Measurements from ENCODE around the gene PNPLA7. TPM values are rescaled to one million over a fixed set of nuclear protein-coding genes. Genes with fewer than 3 reads are reported as not detected.

The PNPLA7 gene
- total and polyA plus RNA-seq, 2 of the 4 experiments (the other 2 are of a cell fraction) = under 0.01 to 0.89 TPM

DNA sequence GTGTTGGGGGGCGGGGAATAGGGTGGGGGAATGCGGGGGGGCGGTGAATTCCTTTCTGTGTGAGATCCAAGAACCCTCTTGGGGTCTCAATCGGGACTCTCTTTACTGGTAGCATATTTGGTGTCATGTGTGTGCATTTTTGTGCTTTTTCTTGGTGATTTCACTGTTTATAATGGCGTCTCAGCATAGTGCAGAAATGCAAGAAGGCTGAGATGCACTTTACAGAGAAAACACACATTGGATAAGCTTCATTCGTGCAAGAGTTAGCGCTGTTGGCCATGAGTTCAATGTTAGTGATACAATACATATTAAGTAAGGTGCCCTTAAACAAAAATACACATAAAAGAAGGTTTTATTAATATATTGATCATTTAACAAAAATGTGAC is 108.3 kb downstream of the PNPLA7 start:
- dilution Hi-C loops (cut with HindIII; ENCODE audit: low sequenced_read_pairs, unreplicated experiment) (no loop called here), in situ Hi-C loops (cut with MboI; ENCODE audit: low sequenced_read_pairs) (no loop called here), intact Hi-C loops (cut with micrococcal nuclease) (no loop called here)
- Histone ChIP-seq H3K36me3 (ENCODE audit: control insufficient read depth, insufficient read depth, low read length) (no peaks in the 10 kb centered on the region), H3K79me1 (ENCODE audit: low read depth in 1 of 2, low read length in 2 of 2) (no peaks in the 10 kb centered on the region), H3K4ac (ENCODE audit: low read depth, low read length) (no peak overlapping the region), H3K27ac (ENCODE audit: insufficient read depth, low read length) (no peak overlapping the region), H3K9me3 (ENCODE audit: control insufficient read depth, insufficient read depth, low read length) (no peaks in the 10 kb centered on the region), H3K4me2 (ENCODE audit: low read depth, low read length) (peak overlapping the region; percentile 40; the same call in 1 of the 2 replicates), H2BK20ac (ENCODE audit: low read depth, low read length) (no peak overlapping the region), H4K91ac (ENCODE audit: insufficient read depth, low read depth, low read length) (no peak overlapping the region), H2AK5ac (ENCODE audit: low read depth, low read length) (no peak overlapping the region), H4K5ac (ENCODE audit: low read depth, low read length) (no peak overlapping the region), H2BK15ac (ENCODE audit: low read depth, low read length) (no peak overlapping the region), H2AFZ (replicated peaks; ENCODE audit: low read length, poor library complexity) (no peak overlapping the region), H3K4me3 (ENCODE audit: insufficient read depth, low read depth, low read length) (no peak overlapping the region), H3K4me1 (ENCODE audit: control insufficient read depth, insufficient read depth, low read length) (peaks cover 2% of the 10 kb centered on the region; the same call in 1 of the 2 replicates), H4K8ac (ENCODE audit: low read depth in 2 of 2, low read length in 2 of 2) (no peak overlapping the region), H3K14ac (replicated peaks; ENCODE audit: low read depth, low read length) (no peak overlapping the region), H4K20me1 (ENCODE audit: insufficient read depth, low read length) (peaks cover 4% of the 10 kb centered on the region; the same call in 1 of the 2 replicates), H3K23ac (ENCODE audit: low read depth, low read length) (no peak overlapping the region), H2AK9ac (replicated peaks; ENCODE audit: low read depth, low read length, poor library complexity) (no peak overlapping the region), H2BK5ac (ENCODE audit: low read depth, low read length, poor library complexity, severe bottlenecking) (no peak overlapping the region), H3K27me3 (ENCODE audit: control insufficient read depth, insufficient read depth, low read length) (peaks cover 3% of the 10 kb centered on the region; the same call in 1 of the 2 replicates), H3K56ac (ENCODE audit: extremely low read depth, insufficient read depth, low read length) (no peak overlapping the region), H2BK120ac (ENCODE audit: low read depth, low read length) (no peak overlapping the region), H3K18ac (ENCODE audit: low read depth, low read length) (no peak overlapping the region), H3K9me1 (ENCODE audit: insufficient read depth, low read length) (no peaks in the 10 kb centered on the region), H3K9ac (ENCODE audit: low read depth, low read length) (no peak overlapping the region)
- ATAC-seq (ENCODE audit: low read depth) (no peak; the same call in 1 of the 2 replicates), DNase-seq (no peak)
- POLR2A ChIA-PET (ENCODE audit: unreplicated experiment) = no interaction called here
- BruUV-seq (replicated peaks) = no TSS peak
- CTCF ChIA-PET = interaction anchor here (1.1 to 1.9 kb wide), 2 partner anchors 19 to 93 kb away, joined by 4 to 5 read pairs; partner anchors contain the start of genes EXD3 and NOXA1
- WGBS, 2 experiments (ENCODE audit: extremely low coverage in 2 of 2, insufficient read length in 1 of 2) = no CpG with 5 or more reads among the region's 7 CpGs
- TF ChIP-seq NFE2L2 (IDR thresholded peaks at IDR 0.05; ENCODE audit: low read depth, low read length) (no peak), FOS (IDR thresholded peaks at IDR 0.05; ENCODE audit: low read depth, low read length) (no peak), CEBPB (IDR thresholded peaks at IDR 0.05; ENCODE audit: low read depth, low read length) (no peak), ELK1 (IDR thresholded peaks at IDR 0.05; ENCODE audit: borderline replicate concordance, low read depth, low read length) (no peak), RAD21 (IDR thresholded peaks at IDR 0.05; ENCODE audit: low read length) (no peak)
- TF ChIP-seq, protein P1, sequence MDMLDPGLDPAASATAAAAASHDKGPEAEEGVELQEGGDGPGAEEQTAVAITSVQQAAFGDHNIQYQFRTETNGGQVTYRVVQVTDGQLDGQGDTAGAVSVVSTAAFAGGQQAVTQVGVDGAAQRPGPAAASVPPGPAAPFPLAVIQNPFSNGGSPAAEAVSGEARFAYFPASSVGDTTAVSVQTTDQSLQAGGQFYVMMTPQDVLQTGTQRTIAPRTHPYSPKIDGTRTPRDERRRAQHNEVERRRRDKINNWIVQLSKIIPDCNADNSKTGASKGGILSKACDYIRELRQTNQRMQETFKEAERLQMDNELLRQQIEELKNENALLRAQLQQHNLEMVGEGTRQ (IDR thresholded peaks at IDR 0.05; ENCODE audit: low read depth, low read length) = no peak

Data from IMR-90 (cell line).